Erythroblast (primary cell): ENCODE measurements around the gene UBE3B.

Experiments used
- GATA1 ChIP-seq: IDR thresholded peaks from 2 replicates; pipeline ENCODE4 v1.6.1; 2011; ENCODE audit warnings: low read depth, mild to moderate bottlenecking, control low read depth, low read length, moderate library complexity
- POLR2A ChIP-seq: IDR thresholded peaks from 2 replicates; pipeline ENCODE4 v1.6.1; 2011; ENCODE audit warnings: mild to moderate bottlenecking, low read length

GRCh38 chr12:109445191-109445609 is 32.2 kb upstream of the UBE3B start:
- TF ChIP-seq POLR2A (no peak), GATA1 (no peak)
